ENCODE data around the gene TMEM204. TPM values are rescaled to one million over a fixed set of nuclear protein-coding genes. Genes with fewer than 3 reads are reported as not detected.

The TMEM204 gene
- total and polyA plus RNA-seq, 8 donors: 2.7 to 45.8 (median 17.5) TPM

DNA sequence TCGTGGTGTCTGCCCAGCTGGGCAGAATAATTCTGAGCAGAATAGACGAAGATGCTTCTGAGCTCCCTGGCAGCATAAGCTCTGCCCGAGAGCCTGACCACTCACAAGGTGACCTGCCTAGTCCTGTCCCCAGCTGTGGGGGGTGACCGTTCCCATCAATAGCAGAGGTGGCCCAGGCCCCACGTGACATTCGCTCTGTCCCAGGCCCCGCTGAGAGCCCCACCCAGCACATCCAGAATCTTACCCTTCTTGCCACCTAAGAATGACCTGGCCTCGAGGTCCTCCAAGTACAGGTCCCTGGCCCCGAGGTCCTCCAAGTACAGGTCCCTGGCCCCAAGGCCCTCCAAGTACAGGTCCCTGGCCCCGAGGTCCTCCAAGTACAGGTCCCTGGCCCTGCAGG lies 695 bp upstream of the TMEM204 start:
- peak overlapping the region; percentile 80 to 91 (median 89) for H3K27ac ChIP-seq
- WGBS, 5 donors: 74 to 84% (median 76%) methylated on average over 7 to 10 of the region's 10 CpGs
- H3K4me1 ChIP-seq: peaks cover 18 to 70% (median 56%) of the 10 kb centered on the region in 4 donors
- peak overlapping the region; percentile 52 to 55 (median 54) for H3K4me3 ChIP-seq
- intact Hi-C loops (cut with DNase I; ENCODE audit: low total_unique reads): no loop called here
- no peak for TF ChIP-seq POLR2AphosphoS5 (IDR thresholded peaks at IDR 0.05)
- TF ChIP-seq POLR2A (IDR thresholded peaks at IDR 0.05): no peak
- no peak for TF ChIP-seq EP300 (IDR thresholded peaks at IDR 0.05)
- no peaks in the 10 kb centered on the region for H3K9me3 ChIP-seq
- H3K27me3 ChIP-seq: no peaks in the 10 kb centered on the region
- H3K36me3 ChIP-seq: peaks cover 11 to 32% (median 19%) of the 10 kb centered on the region in 4 donors
- DNase-seq: no peak

DNA sequence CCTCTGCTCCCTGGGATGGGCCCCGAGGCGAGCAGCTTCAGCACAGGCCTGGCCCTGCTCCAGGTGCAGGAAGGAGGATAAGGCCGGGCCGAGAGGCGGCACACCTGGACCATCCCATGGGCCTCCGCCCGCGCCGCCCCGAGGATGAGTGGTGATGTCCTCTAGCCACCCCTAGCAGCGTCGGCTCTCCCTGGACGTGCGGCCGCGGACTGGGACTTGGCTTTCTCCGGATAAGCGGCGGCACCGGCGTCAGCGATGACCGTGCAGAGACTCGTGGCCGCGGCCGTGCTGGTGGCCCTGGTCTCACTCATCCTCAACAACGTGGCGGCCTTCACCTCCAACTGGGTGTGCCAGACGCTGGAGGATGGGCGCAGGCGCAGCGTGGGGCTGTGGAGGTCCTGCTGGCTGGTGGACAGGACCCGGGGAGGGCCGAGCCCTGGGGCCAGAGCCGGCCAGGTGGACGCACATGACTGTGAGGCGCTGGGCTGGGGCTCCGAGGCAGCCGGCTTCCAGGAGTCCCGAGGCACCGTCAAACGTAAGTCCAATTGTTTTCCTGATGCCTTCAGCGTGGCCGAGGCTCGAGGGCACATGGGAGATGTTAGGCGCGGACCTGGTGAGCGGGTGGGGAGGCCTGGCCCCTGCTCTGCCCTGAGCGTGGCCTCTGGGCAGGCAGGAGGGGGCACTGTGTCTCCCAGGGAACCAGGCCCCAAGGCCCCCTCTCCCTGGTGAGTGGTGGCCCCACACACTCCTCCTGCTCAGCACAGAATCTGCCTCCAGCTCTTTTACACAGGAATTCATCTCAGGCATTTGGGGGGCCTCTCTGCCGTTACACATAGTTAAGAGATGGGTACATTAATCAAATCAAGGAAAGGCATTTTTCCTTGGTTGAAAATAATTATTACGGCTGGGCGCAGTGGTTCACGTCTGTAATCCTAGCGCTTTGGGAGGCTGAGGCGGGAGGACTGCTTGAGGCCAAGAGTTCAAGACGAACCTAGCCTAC lies 855 bp downstream of the TMEM204 start:
- H3K4me3 ChIP-seq: peak overlapping the region; percentile 52 to 55 (median 54)
- H3K27ac ChIP-seq: peak overlapping the region; percentile 80 to 91 (median 89)
- no peaks in the 10 kb centered on the region for H3K9me3 ChIP-seq
- intact Hi-C loops (cut with DNase I; ENCODE audit: low total_unique reads): no loop called here
- no peak for DNase-seq
- H3K36me3 ChIP-seq: peaks cover 19 to 48% (median 34%) of the 10 kb centered on the region in 4 donors
- WGBS, 5 donors: 49 to 68% (median 59%) methylated on average over 15 to 57 of the region's 57 CpGs
- no peaks in the 10 kb centered on the region for H3K27me3 ChIP-seq
- peaks cover 22 to 75% (median 57%) of the 10 kb centered on the region in 4 donors for H3K4me1 ChIP-seq
- no peak for TF ChIP-seq POLR2AphosphoS5 (IDR thresholded peaks at IDR 0.05)
- TF ChIP-seq EP300 (IDR thresholded peaks at IDR 0.05): no peak
- no peak for TF ChIP-seq POLR2A (IDR thresholded peaks at IDR 0.05)
- TF ChIP-seq, protein P1, sequence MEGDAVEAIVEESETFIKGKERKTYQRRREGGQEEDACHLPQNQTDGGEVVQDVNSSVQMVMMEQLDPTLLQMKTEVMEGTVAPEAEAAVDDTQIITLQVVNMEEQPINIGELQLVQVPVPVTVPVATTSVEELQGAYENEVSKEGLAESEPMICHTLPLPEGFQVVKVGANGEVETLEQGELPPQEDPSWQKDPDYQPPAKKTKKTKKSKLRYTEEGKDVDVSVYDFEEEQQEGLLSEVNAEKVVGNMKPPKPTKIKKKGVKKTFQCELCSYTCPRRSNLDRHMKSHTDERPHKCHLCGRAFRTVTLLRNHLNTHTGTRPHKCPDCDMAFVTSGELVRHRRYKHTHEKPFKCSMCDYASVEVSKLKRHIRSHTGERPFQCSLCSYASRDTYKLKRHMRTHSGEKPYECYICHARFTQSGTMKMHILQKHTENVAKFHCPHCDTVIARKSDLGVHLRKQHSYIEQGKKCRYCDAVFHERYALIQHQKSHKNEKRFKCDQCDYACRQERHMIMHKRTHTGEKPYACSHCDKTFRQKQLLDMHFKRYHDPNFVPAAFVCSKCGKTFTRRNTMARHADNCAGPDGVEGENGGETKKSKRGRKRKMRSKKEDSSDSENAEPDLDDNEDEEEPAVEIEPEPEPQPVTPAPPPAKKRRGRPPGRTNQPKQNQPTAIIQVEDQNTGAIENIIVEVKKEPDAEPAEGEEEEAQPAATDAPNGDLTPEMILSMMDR (IDR thresholded peaks at IDR 0.05): no peak

DNA sequence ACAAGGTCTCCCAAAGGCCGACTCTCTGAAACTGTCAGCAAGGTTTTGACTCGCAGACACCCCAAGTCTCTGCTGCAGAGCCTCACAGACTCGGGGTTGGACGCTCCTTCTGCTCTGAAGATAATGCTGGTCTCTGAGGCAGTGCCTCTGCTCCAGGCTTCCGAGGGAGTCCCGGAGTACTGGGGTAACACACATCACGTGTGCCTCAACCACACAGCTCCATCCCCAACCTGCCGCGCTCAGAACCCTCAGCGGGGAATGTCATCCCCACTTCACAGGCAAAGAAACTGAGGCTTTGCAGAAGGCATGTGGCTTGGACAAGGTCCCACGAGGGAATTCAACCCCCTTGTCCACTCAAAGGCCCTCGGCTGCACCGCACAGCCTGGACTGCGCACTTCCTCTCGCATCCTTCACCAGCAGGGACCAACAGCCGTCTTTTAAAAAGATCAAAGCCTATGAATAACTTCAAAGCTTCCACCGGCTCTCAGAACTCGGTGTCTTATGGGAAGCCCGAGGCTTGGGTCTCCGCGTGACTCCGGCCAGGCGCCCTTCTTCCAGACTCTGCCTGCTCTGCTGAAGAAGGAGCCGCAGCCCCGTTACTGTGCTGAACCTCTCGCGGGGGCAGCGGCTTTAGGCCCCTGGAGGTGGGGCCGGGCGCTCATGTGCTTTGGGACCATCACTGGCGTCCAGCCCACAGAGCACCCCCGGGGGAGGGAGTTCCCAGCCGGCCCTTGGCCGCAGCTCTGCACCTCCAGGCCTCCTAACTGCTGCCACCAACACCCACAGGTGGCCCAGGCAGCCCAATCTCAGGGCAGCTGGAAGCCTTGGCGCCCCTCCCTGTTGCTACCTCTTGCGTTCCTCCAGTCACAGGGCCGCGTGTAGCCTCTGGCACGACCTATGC lies 2.2 kb downstream of the TMEM204 start:
- Histone ChIP-seq H3K9me3 (no peaks in the 10 kb centered on the region), H3K27ac (peak overlapping the region in 4 of 5 donors; percentile 86 to 91 (median 90)), H3K36me3 (peaks cover 22 to 61% (median 46%) of the 10 kb centered on the region in 4 donors), H3K4me1 (peaks cover 22 to 77% (median 57%) of the 10 kb centered on the region in 4 donors), H3K27me3 (no peaks in the 10 kb centered on the region), H3K4me3 (peak overlapping the region; percentile 52 to 55 (median 54))
- DNase-seq: no peak
- intact Hi-C loops (cut with DNase I; ENCODE audit: low total_unique reads): no loop called here
- WGBS, 5 donors: 65 to 74% (median 71%) methylated on average over 20 to 39 of the region's 39 CpGs
- TF ChIP-seq POLR2A (IDR thresholded peaks at IDR 0.05) (no peak), POLR2AphosphoS5 (IDR thresholded peaks at IDR 0.05) (no peak), EP300 (IDR thresholded peaks at IDR 0.05) (no peak)
- TF ChIP-seq, protein P1 (IDR thresholded peaks at IDR 0.05): no peak

DNA sequence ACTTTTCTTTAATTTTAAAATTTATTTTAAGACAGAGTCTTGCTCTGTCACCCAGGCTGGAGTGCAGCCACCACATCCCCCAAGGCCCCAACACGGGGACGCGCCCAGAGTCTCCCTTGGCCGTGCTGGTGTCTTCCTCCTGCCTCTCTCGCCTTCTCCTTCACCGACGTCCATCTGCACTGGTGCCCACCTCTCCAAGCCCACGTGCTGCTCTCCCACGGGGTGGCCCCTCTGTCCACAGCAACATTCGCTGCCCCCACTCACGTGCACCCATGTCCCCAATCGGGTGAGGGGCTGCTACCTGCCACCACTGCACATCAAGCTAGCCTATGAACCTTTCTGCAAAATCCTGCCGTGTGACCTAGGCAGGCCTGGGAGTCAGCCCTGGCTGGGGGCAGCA lies 3.1 kb downstream of the TMEM204 start:
- Histone ChIP-seq H3K36me3 (peaks cover 26 to 70% (median 53%) of the 10 kb centered on the region in 4 donors), H3K4me3 (peak overlapping the region; percentile 52 to 55 (median 54)), H3K27me3 (no peaks in the 10 kb centered on the region), H3K4me1 (peaks cover 18 to 69% (median 51%) of the 10 kb centered on the region in 4 donors), H3K27ac (peak overlapping the region in 4 of 5 donors; percentile 44 to 91 (median 90)), H3K9me3 (no peaks in the 10 kb centered on the region)
- no peak for TF ChIP-seq POLR2A (IDR thresholded peaks at IDR 0.05)
- TF ChIP-seq EP300 (IDR thresholded peaks at IDR 0.05): no peak
- TF ChIP-seq POLR2AphosphoS5 (IDR thresholded peaks at IDR 0.05): no peak
- TF ChIP-seq, protein P1 (IDR thresholded peaks at IDR 0.05): no peak
- intact Hi-C loops (cut with DNase I; ENCODE audit: low total_unique reads): no loop called here
- 72 to 85% (median 81%) methylated on average over 13 of the region's 13 CpGs for WGBS, 5 donors
- no peak for DNase-seq
